ENCODE measurements around the gene PRKD3.

DNA sequence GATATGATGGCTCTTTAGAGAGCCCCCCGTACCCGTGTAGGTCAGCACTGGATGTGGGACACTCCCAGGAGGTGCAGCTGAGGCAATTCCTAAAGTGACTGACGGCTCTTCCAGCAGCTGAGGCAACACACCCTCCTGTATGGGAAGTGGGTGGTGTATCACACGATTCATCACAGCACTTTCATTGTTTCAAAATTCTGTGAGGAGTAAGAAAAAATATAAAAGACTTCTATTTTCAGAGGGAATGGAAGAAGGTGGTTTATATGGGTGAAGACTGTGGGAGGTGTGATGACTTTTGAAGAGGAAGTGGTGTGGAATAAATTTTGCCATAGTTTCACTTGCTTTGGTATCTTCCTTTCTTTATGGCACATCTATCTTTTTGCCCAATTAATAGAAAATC, 42.1 kb upstream of the PRKD3 start:
- no peak for TF ChIP-seq CTCF (IDR thresholded peaks at IDR 0.05)
- TF ChIP-seq POLR2A (IDR thresholded peaks at IDR 0.05): no peak
